GM21723 (cell line): ENCODE results near the gene MIEN1.
"Not testable (repeated sequence)": the region's sequence is repeated elsewhere in the genome, so short reads cannot be mapped to it uniquely, and the experiment has no call there.

Experiments
- ATAC-seq: cut with Tn5 transposase; IDR thresholded peaks from one replicate; pipeline ENCODE4 v1.9.1; 2021; ENCODE audit warnings: mild to moderate bottlenecking, moderate library complexity; ENCODE audit not compliant: unreplicated experiment

MIEN1 gene

GRCh38 chr17:39756380-39757079 lies 26.2 kb upstream of the MIEN1 start:
- no peak for ATAC-seq

GRCh38 chr17:39755554-39756379 lies 25.4 kb upstream of the MIEN1 start:
- no peak for ATAC-seq

GRCh38 chr17:39754958-39755553 lies 24.7 kb upstream of the MIEN1 start:
- ATAC-seq: no peak

- ATAC-seq: peak; percentile 58
Measured at GRCh38 chr17:39754161-39754957, 24.0 kb upstream of the MIEN1 start.

- peak; percentile 23 for ATAC-seq
Measured at GRCh38 chr17:39753514-39754160, 23.3 kb upstream of the MIEN1 start.

- no peak for ATAC-seq
Measured at GRCh38 chr17:39752241-39752881, 22.0 kb upstream of the MIEN1 start.

GRCh38 chr17:39751637-39752036 lies 21.3 kb upstream of the MIEN1 start:
- ATAC-seq: no peak

GRCh38 chr17:39751016-39751543 lies 20.7 kb upstream of the MIEN1 start:
- no peak for ATAC-seq

- ATAC-seq: no peak
Measured at GRCh38 chr17:39750131-39751015, 20.0 kb upstream of the MIEN1 start.

- not testable (repeated sequence) for ATAC-seq
Measured at GRCh38 chr17:39748444-39749034, 18.2 kb upstream of the MIEN1 start.

GRCh38 chr17:39747745-39748144 lies 17.4 kb upstream of the MIEN1 start:
- no peak for ATAC-seq

- no peak for ATAC-seq
Measured at GRCh38 chr17:39746145-39746461, 15.8 kb upstream of the MIEN1 start.

GRCh38 chr17:39745335-39746144 lies 15.2 kb upstream of the MIEN1 start:
- ATAC-seq: no peak

GRCh38 chr17:39744836-39745215 lies 14.5 kb upstream of the MIEN1 start:
- no peak for ATAC-seq

GRCh38 chr17:39744075-39744835 lies 13.9 kb upstream of the MIEN1 start:
- no peak for ATAC-seq

- no peak for ATAC-seq
Measured at GRCh38 chr17:39742856-39743436, 12.6 kb upstream of the MIEN1 start.
